Cardiac muscle cell (in vitro differentiated cells and primary cell): ENCODE measurements around the gene SIGLEC1. TPM values are rescaled to one million over a fixed set of nuclear protein-coding genes. Genes with fewer than 3 reads are reported as not detected.

Experiments used
- DNase-seq, 2 donors: peaks; one replicate each; pipeline versions ENCODE4 v3.0.0 to v3.0.0-alpha.2; 2010 to 2017; ENCODE audit warnings: low read depth in 1 of 2, low spot score in 1 of 2
- H3K27ac ChIP-seq: fragments of 200-600 bp; sonication (generic); 2 replicates; pipeline ENCODE4 v1.5.1; 2016
- H3K27me3 ChIP-seq: fragments of 200-600 bp; sonication (generic); 2 replicates; pipeline ENCODE4 v1.6.0; 2016; ENCODE audit warnings: control low read depth
- H3K36me3 ChIP-seq: fragments of 200-600 bp; sonication (generic); 2 replicates; pipeline ENCODE4 v1.5.1; 2016; ENCODE audit warnings: control low read depth
- H3K4me1 ChIP-seq: fragments of 200-600 bp; sonication (generic); 2 replicates; pipeline ENCODE4 v1.8.1; 2017; ENCODE audit warnings: low read depth, mild to moderate bottlenecking, mixed run types
- H3K4me3 ChIP-seq: fragments of 200-600 bp; sonication (generic); 2 replicates; pipeline ENCODE4 v1.5.1; 2016; ENCODE audit warnings: mild to moderate bottlenecking
- H3K9me3 ChIP-seq: fragments of 200-600 bp; sonication (generic); 2 replicates; pipeline ENCODE4 v1.5.1; 2017; ENCODE audit warnings: low read depth, mild to moderate bottlenecking, control low read depth
- polyA plus RNA-seq: library from polyadenylated mRNA; unstranded; fragments of >200 nt; fragmentation: Nextera tagmentation; extraction: Ambion mirVana; gene quantifications from 2 replicates; pipeline ENCODE4 v1.2.1, GENCODE V29; 2016
- total RNA-seq: library from RNA; depleted of rRNA; stranded (reverse); fragments of >200 nt; gene quantifications from 2 replicates; pipeline ENCODE4 v1.2.3, GENCODE V29; 2016
- TF ChIP-seq, protein P1 (sequence below): IDR thresholded peaks from 2 replicates; pipeline ENCODE4 v1.5.1; 2012; ENCODE audit warnings: low read depth, mild to moderate bottlenecking, low read length

SIGLEC1 gene
- total and polyA plus RNA-seq, 2 experiments from 2014 or later = not detected

DNA sequence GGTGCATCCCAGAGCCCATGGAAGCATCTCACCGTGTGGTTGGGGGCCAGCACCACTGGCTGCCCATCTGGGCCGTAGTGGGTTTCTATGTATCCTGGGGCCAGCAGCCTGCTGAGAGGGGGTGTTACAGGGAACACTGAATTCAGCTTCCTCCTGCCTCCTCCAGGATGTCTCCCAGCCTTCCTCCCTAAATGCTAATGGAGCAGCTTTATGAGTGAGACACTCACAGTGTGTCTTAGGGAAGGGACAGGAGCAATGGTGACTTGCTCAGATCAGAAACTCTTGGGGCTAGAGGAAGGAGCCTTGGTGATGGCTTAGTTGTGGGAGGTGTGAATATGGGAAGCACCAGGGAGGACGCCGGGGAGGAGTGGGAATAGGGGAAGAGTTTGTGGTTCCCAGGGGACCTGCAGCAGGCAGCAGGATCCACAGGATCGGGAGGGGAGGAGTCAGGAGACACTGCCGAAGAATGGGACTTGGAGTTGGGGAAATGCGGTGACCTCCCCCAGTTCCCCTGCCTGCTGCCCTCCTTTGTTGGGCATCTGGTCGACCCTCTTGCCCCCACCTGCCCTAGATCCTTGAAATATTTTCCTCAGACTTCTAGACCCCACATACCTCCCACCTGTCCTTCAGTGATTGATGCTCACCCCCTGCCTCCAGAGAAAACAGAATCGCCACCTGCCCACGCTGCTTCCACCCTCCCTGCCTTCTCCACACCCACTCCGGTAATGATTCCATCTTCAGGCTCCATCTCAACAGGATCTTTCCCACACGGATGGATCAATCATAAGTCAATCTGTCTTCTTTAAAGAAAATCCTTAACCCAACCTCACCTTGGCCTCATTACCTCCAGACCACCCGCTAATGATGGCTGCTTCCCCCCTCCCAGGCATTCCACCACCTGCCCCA lies 37.2 kb downstream of the SIGLEC1 start:
- DNase-seq = no peak
- TF ChIP-seq, protein P1, sequence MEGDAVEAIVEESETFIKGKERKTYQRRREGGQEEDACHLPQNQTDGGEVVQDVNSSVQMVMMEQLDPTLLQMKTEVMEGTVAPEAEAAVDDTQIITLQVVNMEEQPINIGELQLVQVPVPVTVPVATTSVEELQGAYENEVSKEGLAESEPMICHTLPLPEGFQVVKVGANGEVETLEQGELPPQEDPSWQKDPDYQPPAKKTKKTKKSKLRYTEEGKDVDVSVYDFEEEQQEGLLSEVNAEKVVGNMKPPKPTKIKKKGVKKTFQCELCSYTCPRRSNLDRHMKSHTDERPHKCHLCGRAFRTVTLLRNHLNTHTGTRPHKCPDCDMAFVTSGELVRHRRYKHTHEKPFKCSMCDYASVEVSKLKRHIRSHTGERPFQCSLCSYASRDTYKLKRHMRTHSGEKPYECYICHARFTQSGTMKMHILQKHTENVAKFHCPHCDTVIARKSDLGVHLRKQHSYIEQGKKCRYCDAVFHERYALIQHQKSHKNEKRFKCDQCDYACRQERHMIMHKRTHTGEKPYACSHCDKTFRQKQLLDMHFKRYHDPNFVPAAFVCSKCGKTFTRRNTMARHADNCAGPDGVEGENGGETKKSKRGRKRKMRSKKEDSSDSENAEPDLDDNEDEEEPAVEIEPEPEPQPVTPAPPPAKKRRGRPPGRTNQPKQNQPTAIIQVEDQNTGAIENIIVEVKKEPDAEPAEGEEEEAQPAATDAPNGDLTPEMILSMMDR = no peak
- no peaks in the 10 kb centered on the region for H3K9me3 ChIP-seq
- H3K4me3 ChIP-seq = no peak overlapping the region
- H3K27me3 ChIP-seq = peaks cover 52% of the 10 kb centered on the region
- H3K36me3 ChIP-seq = no peaks in the 10 kb centered on the region
- H3K27ac ChIP-seq = no peak overlapping the region
- no peaks in the 10 kb centered on the region for H3K4me1 ChIP-seq

DNA sequence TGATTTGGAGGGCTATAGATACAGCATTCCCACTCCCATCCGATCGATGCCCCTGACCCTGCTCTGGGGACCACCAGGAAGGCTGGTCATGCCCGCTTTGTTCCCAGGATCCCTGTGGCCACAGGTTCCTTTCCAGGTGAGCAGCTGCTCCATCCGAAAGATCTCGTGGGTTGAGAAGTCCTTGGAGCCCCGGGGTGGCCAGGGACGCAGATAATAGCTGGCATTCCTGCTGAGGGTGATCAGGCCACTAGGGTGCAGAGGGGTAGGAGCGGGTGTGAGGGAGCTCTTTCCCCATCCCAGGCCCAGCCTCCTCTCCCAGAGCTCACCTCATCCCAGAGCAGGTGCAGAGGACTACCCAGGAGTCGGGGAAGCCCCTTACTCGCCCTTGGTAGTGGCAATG lies 38.0 kb downstream of the SIGLEC1 start:
- H3K27ac ChIP-seq = no peak overlapping the region
- peaks cover 52% of the 10 kb centered on the region for H3K27me3 ChIP-seq
- H3K9me3 ChIP-seq = no peaks in the 10 kb centered on the region
- no peaks in the 10 kb centered on the region for H3K4me1 ChIP-seq
- TF ChIP-seq, protein P1 = no peak
- no peak for DNase-seq
- H3K36me3 ChIP-seq = no peaks in the 10 kb centered on the region
- H3K4me3 ChIP-seq = no peak overlapping the region

DNA sequence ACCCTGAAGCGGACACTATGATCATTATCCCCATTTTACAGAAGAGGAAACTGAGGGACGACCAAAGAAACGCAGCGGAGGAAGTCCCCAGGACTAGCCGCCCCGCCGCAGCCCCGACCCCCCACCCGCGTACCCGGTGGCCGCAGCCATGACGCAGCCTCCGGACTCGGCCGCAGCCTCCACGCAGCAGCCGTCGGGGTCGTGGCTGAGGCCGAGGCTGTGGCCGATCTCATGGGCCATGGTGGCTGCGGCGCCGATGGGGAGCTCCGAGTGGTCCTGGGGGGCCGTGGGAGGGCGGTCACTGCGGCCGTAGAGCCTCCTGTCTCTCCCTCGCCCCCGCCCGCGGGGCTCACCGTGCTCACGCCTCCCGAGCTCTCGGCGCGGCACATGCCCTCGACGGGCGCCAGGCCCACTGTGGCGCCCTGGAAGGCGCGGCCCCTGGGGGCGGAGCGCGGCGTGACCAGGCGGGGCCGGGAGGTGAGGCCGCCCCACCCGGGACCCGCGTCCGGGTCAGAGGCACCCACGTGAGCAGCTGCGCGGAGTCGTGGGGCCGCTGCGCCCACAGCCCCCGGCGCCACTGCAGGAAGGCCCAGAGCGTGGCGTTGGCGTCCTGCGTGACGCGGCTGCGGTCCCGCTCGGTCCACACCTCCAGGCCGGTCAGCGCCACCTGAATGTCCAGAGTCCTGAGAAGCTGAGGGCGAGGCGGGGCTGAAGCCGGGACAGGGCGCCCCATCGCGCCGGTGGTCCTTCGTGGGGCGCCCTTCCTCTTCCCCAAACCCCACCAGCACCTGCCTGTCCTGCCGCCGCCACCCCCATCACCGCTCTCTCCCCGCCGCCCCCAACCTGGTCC lies 39.0 kb downstream of the SIGLEC1 start:
- Histone ChIP-seq H3K4me1 (no peaks in the 10 kb centered on the region), H3K9me3 (no peaks in the 10 kb centered on the region), H3K27ac (no peak overlapping the region), H3K36me3 (no peaks in the 10 kb centered on the region), H3K27me3 (peaks cover 52% of the 10 kb centered on the region), H3K4me3 (no peak overlapping the region)
- no peak for DNase-seq
- TF ChIP-seq, protein P1 = no peak

DNA sequence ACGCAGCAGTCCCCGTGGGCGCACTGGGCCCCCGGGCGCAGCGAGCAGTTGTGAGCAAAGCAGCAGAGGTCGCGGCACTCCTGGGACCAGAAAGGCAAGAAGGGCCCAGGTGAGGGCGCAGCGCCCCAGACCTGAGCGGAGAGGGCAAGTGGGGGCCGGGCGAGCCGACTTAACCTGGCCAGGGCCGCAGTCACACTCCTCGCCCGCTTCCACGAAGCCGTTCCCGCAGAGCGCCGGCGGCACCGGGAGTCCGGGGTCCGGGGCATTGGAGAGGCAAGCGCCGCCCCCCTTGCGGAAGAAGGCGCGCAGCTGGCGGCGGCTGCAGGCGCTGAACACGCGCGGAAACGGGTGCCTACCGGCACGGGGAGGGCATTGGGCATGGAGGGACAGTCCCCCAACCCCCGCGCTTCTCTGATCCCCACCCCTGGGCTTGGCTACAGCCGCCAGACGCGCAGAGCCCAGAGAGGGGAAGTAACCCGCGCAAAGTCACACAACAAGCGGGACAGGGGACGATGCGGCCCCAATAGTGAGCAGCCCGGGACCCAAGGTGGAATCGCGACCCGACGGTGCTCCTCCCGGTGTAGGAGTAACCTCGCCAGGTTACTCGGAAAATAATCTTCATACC lies 39.7 kb downstream of the SIGLEC1 start:
- DNase-seq = no peak
- TF ChIP-seq, protein P1 = no peak
- no peaks in the 10 kb centered on the region for H3K9me3 ChIP-seq
- H3K27ac ChIP-seq = no peak overlapping the region
- peaks cover 52% of the 10 kb centered on the region for H3K27me3 ChIP-seq
- H3K4me1 ChIP-seq = no peaks in the 10 kb centered on the region
- no peaks in the 10 kb centered on the region for H3K36me3 ChIP-seq
- H3K4me3 ChIP-seq = no peak overlapping the region

DNA sequence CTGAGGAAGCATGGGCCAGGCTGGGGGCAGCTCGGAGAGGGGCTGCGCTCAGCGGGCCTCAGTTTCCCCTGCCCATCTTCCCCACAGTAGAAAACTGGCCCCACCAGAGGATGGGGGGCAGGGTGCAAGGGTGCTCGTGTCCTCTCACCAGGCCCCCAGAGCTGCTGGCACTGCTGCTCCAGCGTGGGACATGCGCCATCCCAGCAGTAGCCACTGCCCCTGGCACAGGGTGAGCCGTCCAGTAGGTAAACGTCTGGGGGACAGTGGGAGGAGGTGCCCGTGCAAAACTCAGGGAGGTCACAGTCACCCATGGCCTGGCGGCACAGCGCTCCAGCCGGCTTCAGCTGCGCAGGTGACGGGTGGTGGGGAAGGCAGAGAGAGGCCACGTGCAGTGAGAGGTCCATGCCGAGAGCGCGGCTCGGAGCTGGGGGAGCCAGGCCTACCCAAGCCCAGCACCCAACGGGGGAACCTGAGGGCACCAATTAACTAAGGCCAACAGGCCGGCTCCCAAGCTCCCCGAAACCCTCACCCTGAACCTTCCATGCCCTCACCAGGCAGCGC lies 40.3 kb downstream of the SIGLEC1 start:
- TF ChIP-seq, protein P1 = no peak
- peaks cover 52% of the 10 kb centered on the region for H3K27me3 ChIP-seq
- H3K4me1 ChIP-seq = no peaks in the 10 kb centered on the region
- H3K36me3 ChIP-seq = no peaks in the 10 kb centered on the region
- H3K9me3 ChIP-seq = no peaks in the 10 kb centered on the region
- H3K27ac ChIP-seq = no peak overlapping the region
- H3K4me3 ChIP-seq = no peak overlapping the region
- no peak for DNase-seq
